PC-3 (cell line): ENCODE data around the gene PIEZO1. TPM values are rescaled to one million over a fixed set of nuclear protein-coding genes. Genes with fewer than 3 reads are reported as not detected.
"Not testable (repeated sequence)": the region's sequence is repeated elsewhere in the genome, so short reads cannot be mapped to it uniquely, and the experiment has no call there.

Source experiments
- ATAC-seq: fragments of 200-7000 bp; cut with Tn5 transposase; 2 replicates; pipeline ENCODE4 v1.9.1; 2020; ENCODE audit warnings: mild to moderate bottlenecking, moderate library complexity
- BruUV-seq: library from RNA; stranded (reverse); fragments of 400-500 nt; replicated peaks from 2 replicates; lab custom pipeline; 2021; lab: Mats Ljungman, UMichigan
- CTCF ChIA-PET: fragments of 300-600 bp; sonication (Branson Sonifier 250); formaldehyde crosslinking; loops from one replicate; lab custom pipeline; 2022; ENCODE audit warnings: antibody characterized with exemption; lab: Charles Lee
- POLR2A ChIA-PET: fragments of 300-600 bp; sonication (Branson Sonifier 250); formaldehyde crosslinking; loops from one replicate; lab custom pipeline; 2022; ENCODE audit warnings: antibody characterized with exemption; ENCODE audit not compliant: unreplicated experiment; lab: Charles Lee
- DNase-seq: peaks from one replicate; pipeline ENCODE4 v3.0.0-alpha.2; 2015
- H2AFZ ChIP-seq: fragments of 300-600 bp; sonication (generic); 2 replicates; pipeline ENCODE4 v1.6.0; 2016; ENCODE audit warnings: antibody characterized with exemption, low read length
- H3F3A ChIP-seq: fragments of 300-600 bp; sonication (generic); one replicate; pipeline ENCODE4 v1.6.0; 2017; ENCODE audit warnings: antibody characterized with exemption, low read length, control low read depth, mild to moderate bottlenecking; ENCODE audit not compliant: unreplicated experiment
- H3K27ac ChIP-seq: fragments of 300-600 bp; sonication (generic); 2 replicates; pipeline ENCODE4 v1.5.1; 2016; ENCODE audit warnings: mild to moderate bottlenecking, low read length
- H3K27me3 ChIP-seq: fragments of 300-600 bp; sonication (generic); 2 replicates; pipeline ENCODE4 v1.6.1; 2016; ENCODE audit warnings: low read length, mixed read lengths
- H3K36me3 ChIP-seq: fragments of 300-600 bp; sonication (generic); 2 replicates; pipeline ENCODE4 v1.6.1; 2016; ENCODE audit warnings: low read depth, mixed run types, low read length, mixed read lengths
- H3K4me1 ChIP-seq: fragments of 300-600 bp; sonication (generic); 2 replicates; pipeline ENCODE4 v1.5.1; 2016; ENCODE audit warnings: low read length; ENCODE audit not compliant: insufficient read depth
- H3K4me2 ChIP-seq: fragments of 300-600 bp; sonication (generic); 2 replicates; pipeline ENCODE4 v1.6.0; 2016; ENCODE audit warnings: low read length
- H3K4me3 ChIP-seq: fragments of 300-600 bp; sonication (generic); 2 replicates; pipeline ENCODE4 v1.5.1; 2016; ENCODE audit warnings: mild to moderate bottlenecking, low read length, mixed read lengths
- H3K79me2 ChIP-seq: fragments of 300-600 bp; sonication (generic); 2 replicates; pipeline ENCODE4 v1.6.1; 2017; ENCODE audit warnings: low read length, mixed read lengths
- H3K9ac ChIP-seq: fragments of 300-600 bp; sonication (generic); 2 replicates; pipeline ENCODE4 v1.6.0; 2016; ENCODE audit warnings: mild to moderate bottlenecking, low read length
- H3K9me2 ChIP-seq: fragments of 300-600 bp; sonication (generic); replicated peaks from 2 replicates; pipeline ENCODE4 v1.6.1; 2016; ENCODE audit warnings: mixed run types, low read length, mixed read lengths
- H3K9me3 ChIP-seq: fragments of 300-600 bp; sonication (generic); 2 replicates; pipeline ENCODE4 v1.6.1; 2016; ENCODE audit warnings: low read length, mixed read lengths
- H4K20me1 ChIP-seq: fragments of 300-600 bp; sonication (generic); 2 replicates; pipeline ENCODE4 v1.6.1; 2016; ENCODE audit warnings: low read length, mixed read lengths
- CTCF ChIP-seq: fragments of 300-600 bp; sonication (generic); conservative IDR thresholded peaks from 2 replicates; pipeline ENCODE4 v1.5.1; 2017; ENCODE audit warnings: antibody characterized with exemption, low read depth, mild to moderate bottlenecking, low read length
- EZH2 ChIP-seq: fragments of 300-600 bp; sonication (generic); IDR thresholded peaks from one replicate; pipeline ENCODE4 v1.6.1; 2017; ENCODE audit warnings: antibody characterized with exemption, mild to moderate bottlenecking, low read length; ENCODE audit not compliant: unreplicated experiment
- EZH2phosphoT487 ChIP-seq: fragments of 300-600 bp; sonication (generic); IDR thresholded peaks from 2 replicates; pipeline ENCODE4 v1.6.1; 2018; ENCODE audit warnings: mild to moderate bottlenecking, antibody characterized with exemption, low read length, borderline replicate concordance
- intact Hi-C: fragments of 100-400 bp; cut with micrococcal nuclease; formaldehyde crosslinking; loops from 2 replicates; pipeline ENCODE4 v1.9.0; 2023
- total RNA-seq: library from RNA; depleted of rRNA; stranded (reverse); fragments of >200 nt; gene quantifications from 2 replicates; pipeline ENCODE4 v1.2.3, GENCODE V29; 2014

Gene PIEZO1
- total RNA-seq, 1 experiment from 2014 or later = 180 TPM

- no peaks in the 10 kb centered on the region for H3K4me1 ChIP-seq
- H3K9me2 ChIP-seq = no peaks in the 10 kb centered on the region
- no peak overlapping the region for H2AFZ ChIP-seq
- CTCF ChIA-PET = no interaction called here
- H3F3A ChIP-seq = no peaks in the 10 kb centered on the region
- H3K9ac ChIP-seq = no peak overlapping the region
- H3K27me3 ChIP-seq = no peaks in the 10 kb centered on the region
- H4K20me1 ChIP-seq = no peaks in the 10 kb centered on the region
- ATAC-seq = no peak
- H3K4me2 ChIP-seq = no peak overlapping the region
- H3K27ac ChIP-seq = no peak overlapping the region
- no TSS peak for BruUV-seq
- H3K4me3 ChIP-seq = no peak overlapping the region
- H3K36me3 ChIP-seq = no peaks in the 10 kb centered on the region
- POLR2A ChIA-PET = no interaction called here
- intact Hi-C loops = no loop called here
- H3K79me2 ChIP-seq = no peaks in the 10 kb centered on the region
- no peak for DNase-seq
- no peaks in the 10 kb centered on the region for H3K9me3 ChIP-seq
- no peak for TF ChIP-seq EZH2phosphoT487
- TF ChIP-seq CTCF = no peak
- no peak for TF ChIP-seq EZH2
Observed at GRCh38 chr16:88671806-88672205, 113.2 kb downstream of the PIEZO1 start.

GRCh38 chr16:88669980-88670379 lies 115.0 kb downstream of the PIEZO1 start:
- Histone ChIP-seq H3K27me3 (no peaks in the 10 kb centered on the region), H3K9me3 (no peaks in the 10 kb centered on the region), H3K36me3 (no peaks in the 10 kb centered on the region), H3K9me2 (no peaks in the 10 kb centered on the region), H3K4me2 (no peak overlapping the region), H3K9ac (no peak overlapping the region), H3K4me1 (no peaks in the 10 kb centered on the region), H3K27ac (no peak overlapping the region), H3K4me3 (no peak overlapping the region), H3K79me2 (no peaks in the 10 kb centered on the region), H3F3A (no peaks in the 10 kb centered on the region), H4K20me1 (no peaks in the 10 kb centered on the region), H2AFZ (no peak overlapping the region)
- intact Hi-C loops = no loop called here
- TF ChIP-seq CTCF (no peak), EZH2 (no peak), EZH2phosphoT487 (no peak)
- POLR2A ChIA-PET = no interaction called here
- DNase-seq = no peak
- no TSS peak for BruUV-seq
- ATAC-seq = no peak
- CTCF ChIA-PET = no interaction called here

GRCh38 chr16:88669493-88669892 lies 115.5 kb downstream of the PIEZO1 start:
- POLR2A ChIA-PET, H3K9me3 ChIP-seq, H3K9ac ChIP-seq, H3K36me3 ChIP-seq, H2AFZ ChIP-seq, H3F3A ChIP-seq, H3K79me2 ChIP-seq, intact Hi-C loops, DNase-seq, H3K4me1 ChIP-seq, ATAC-seq, BruUV-seq, H4K20me1 ChIP-seq, H3K27ac ChIP-seq, H3K4me3 ChIP-seq, CTCF ChIA-PET, H3K4me2 ChIP-seq, H3K27me3 ChIP-seq, H3K9me2 ChIP-seq: not testable (repeated sequence)
